Keratinocyte (primary cell): ENCODE data around the gene FOXI2. TPM values are rescaled to one million over a fixed set of nuclear protein-coding genes. Genes with fewer than 3 reads are reported as not detected.

Experiments
- DNase-seq: peaks from one replicate; pipeline ENCODE4 v3.0.0-alpha.2; 2011; ENCODE audit warnings: low read depth, missing footprints, low spot score
- FAIRE-seq: peaks from 2 replicates; lab custom pipeline; 2011; peaks lifted over from hg19 to GRCh38; lab: Jason Lieb, UNC
- H2AFZ ChIP-seq: 2 replicates; pipeline ENCODE4 v1.6.0; 2012; ENCODE audit warnings: low read length, control low read depth, inconsistent platforms; ENCODE audit not compliant: control insufficient read depth
- H3K27ac ChIP-seq: 2 replicates; pipeline ENCODE4 v1.5.1; 2011; ENCODE audit warnings: low read length; ENCODE audit not compliant: control insufficient read depth, insufficient read depth
- H3K27me3 ChIP-seq: 3 replicates; pipeline ENCODE4 v1.6.0; 2011; ENCODE audit warnings: low read length; ENCODE audit not compliant: control insufficient read depth, insufficient read depth; ENCODE audit errors: extremely low read depth
- H3K36me3 ChIP-seq, 2 experiments: 2 replicates in 1 of 2; 3 replicates in 1 of 2; pipeline ENCODE4 v1.5.1; 2011; ENCODE audit warnings: low read length in 2 of 2, mild to moderate bottlenecking in 1 of 2; ENCODE audit not compliant: control insufficient read depth in 2 of 2, insufficient read depth in 2 of 2; ENCODE audit errors: extremely low read depth in 1 of 2
- H3K4me1 ChIP-seq: 3 replicates; pipeline ENCODE4 v1.5.1; 2011; ENCODE audit warnings: low read length; ENCODE audit not compliant: control insufficient read depth, insufficient read depth; ENCODE audit errors: extremely low read depth
- H3K4me2 ChIP-seq: 3 replicates; pipeline ENCODE4 v1.6.0; 2011; ENCODE audit warnings: low read depth, low read length; ENCODE audit not compliant: control insufficient read depth, insufficient read depth; ENCODE audit errors: extremely low read depth
- H3K4me3 ChIP-seq, 3 experiments: fragments of 200-600 bp in 1 of 3; sonication (generic) in 1 of 3; 2 replicates in 2 of 3; 3 replicates in 1 of 3; pipeline ENCODE4 v1.5.1; 2011 to 2016; ENCODE audit warnings: low read length in 3 of 3, mild to moderate bottlenecking in 3 of 3, control low read depth in 2 of 3, inconsistent platforms in 1 of 3, low read depth in 1 of 3, mixed read lengths in 1 of 3, mixed run types in 1 of 3, moderate library complexity in 1 of 3; ENCODE audit not compliant: control insufficient read depth in 2 of 3, insufficient read depth in 2 of 3; ENCODE audit errors: extremely low read depth in 1 of 3
- H3K79me2 ChIP-seq: 2 replicates; pipeline ENCODE4 v1.6.0; 2012; ENCODE audit warnings: low read length; ENCODE audit not compliant: control insufficient read depth, insufficient read depth
- H3K9ac ChIP-seq: 3 replicates; pipeline ENCODE4 v1.6.0; 2011; ENCODE audit warnings: low read length; ENCODE audit not compliant: control insufficient read depth, insufficient read depth; ENCODE audit errors: extremely low read depth
- H3K9me1 ChIP-seq: 3 replicates; pipeline ENCODE4 v1.6.0; 2011; ENCODE audit warnings: low read length; ENCODE audit not compliant: control insufficient read depth, insufficient read depth; ENCODE audit errors: extremely low read depth
- H3K9me3 ChIP-seq: 2 replicates; pipeline ENCODE4 v1.5.1; 2012; ENCODE audit warnings: low read depth, low read length; ENCODE audit not compliant: control insufficient read depth
- H4K20me1 ChIP-seq: 3 replicates; pipeline ENCODE4 v1.6.0; 2011; ENCODE audit warnings: low read length; ENCODE audit not compliant: control insufficient read depth, insufficient read depth; ENCODE audit errors: extremely low read depth
- EZH2 ChIP-seq: IDR thresholded peaks from one replicate; pipeline ENCODE4 v1.6.1; 2012; ENCODE audit warnings: inconsistent platforms, mild to moderate bottlenecking, low read length, moderate library complexity
- dilution Hi-C: fragments of 300-500 bp; cut with MboI; formaldehyde crosslinking; loops from one replicate; pipeline ENCODE4 v1.7.0; 2020; ENCODE audit warnings: low sequenced_read_pairs; ENCODE audit not compliant: extremely low pct_ligation_motif_present
- polyA plus RNA-seq, 5 experiments: library from polyadenylated mRNA; depleted of rRNA in 3 of 5; stranded (reverse) in 3 of 5; stranded (forward) in 1 of 5; unstranded in 1 of 5; fragments of >200 nt; gene quantifications; 1 replicate in 1 of 5; 2 replicates in 3 of 5; 3 replicates in 1 of 5; pipeline versions ENCODE4 v1.2.1 to v1.2.3, GENCODE V29; 2011 to 2012; ENCODE audit warnings: missing spikeins in 2 of 5, low read depth in 1 of 5, low replicate concordance in 1 of 5
- TF ChIP-seq, protein P1 (sequence below), 3 experiments: IDR thresholded peaks in 1 of 3; conservative IDR thresholded peaks in 1 of 3; optimal IDR thresholded peaks in 1 of 3; 2 replicates in 2 of 3; 3 replicates in 1 of 3; pipeline versions ENCODE3 to v1.5.1; 2011; ENCODE audit warnings: low read length in 3 of 3, mild to moderate bottlenecking in 3 of 3, moderate library complexity in 2 of 3, control low read depth in 1 of 3, inconsistent platforms in 1 of 3; ENCODE audit not compliant: insufficient read depth in 2 of 3; ENCODE audit errors: extremely low read depth in 1 of 3

The FOXI2 gene
- polyA plus RNA-seq, 1 donor (not counting 4 experiments of a cell fraction or from before 2014, with no cell fraction given), result not detected

DNA sequence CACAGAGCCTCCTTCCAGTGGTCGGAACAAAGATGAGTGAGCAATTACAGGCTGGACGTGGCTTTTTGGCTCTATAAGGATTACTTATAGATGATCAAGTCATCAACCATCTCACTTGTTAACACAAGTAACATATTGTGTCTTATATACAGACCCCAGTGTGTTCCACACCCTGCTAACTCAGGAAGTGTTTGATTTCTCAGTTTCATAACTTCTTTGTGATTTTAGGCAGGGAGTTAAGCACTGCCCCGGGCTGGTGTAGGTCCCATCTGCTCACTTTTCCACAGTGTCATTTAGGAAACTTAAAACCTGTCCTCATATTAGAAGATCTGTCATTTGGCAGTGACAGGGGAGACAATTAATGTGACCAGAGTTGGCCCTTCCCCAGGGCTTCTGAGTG lies 6.2 kb downstream of the FOXI2 start:
- no peaks in the 10 kb centered on the region for H3K9me1 ChIP-seq
- dilution Hi-C loops, result no loop called here
- no peaks in the 10 kb centered on the region for H3K9me3 ChIP-seq
- no peak overlapping the region for H2AFZ ChIP-seq
- H3K4me3 ChIP-seq, result no peak overlapping the region
- FAIRE-seq (no peak), DNase-seq (no peak)
- H3K36me3 ChIP-seq, result no peaks in the 10 kb centered on the region
- H3K79me2 ChIP-seq, result no peaks in the 10 kb centered on the region
- H3K9ac ChIP-seq, result no peak overlapping the region
- no peak for TF ChIP-seq EZH2
- TF ChIP-seq, protein P1, sequence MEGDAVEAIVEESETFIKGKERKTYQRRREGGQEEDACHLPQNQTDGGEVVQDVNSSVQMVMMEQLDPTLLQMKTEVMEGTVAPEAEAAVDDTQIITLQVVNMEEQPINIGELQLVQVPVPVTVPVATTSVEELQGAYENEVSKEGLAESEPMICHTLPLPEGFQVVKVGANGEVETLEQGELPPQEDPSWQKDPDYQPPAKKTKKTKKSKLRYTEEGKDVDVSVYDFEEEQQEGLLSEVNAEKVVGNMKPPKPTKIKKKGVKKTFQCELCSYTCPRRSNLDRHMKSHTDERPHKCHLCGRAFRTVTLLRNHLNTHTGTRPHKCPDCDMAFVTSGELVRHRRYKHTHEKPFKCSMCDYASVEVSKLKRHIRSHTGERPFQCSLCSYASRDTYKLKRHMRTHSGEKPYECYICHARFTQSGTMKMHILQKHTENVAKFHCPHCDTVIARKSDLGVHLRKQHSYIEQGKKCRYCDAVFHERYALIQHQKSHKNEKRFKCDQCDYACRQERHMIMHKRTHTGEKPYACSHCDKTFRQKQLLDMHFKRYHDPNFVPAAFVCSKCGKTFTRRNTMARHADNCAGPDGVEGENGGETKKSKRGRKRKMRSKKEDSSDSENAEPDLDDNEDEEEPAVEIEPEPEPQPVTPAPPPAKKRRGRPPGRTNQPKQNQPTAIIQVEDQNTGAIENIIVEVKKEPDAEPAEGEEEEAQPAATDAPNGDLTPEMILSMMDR (optimal IDR thresholded peaks at IDR 0.05 in 1 of 3, IDR thresholded peaks at IDR 0.05 in 1 of 3, conservative IDR thresholded peaks at IDR 0.05 in 1 of 3; ENCODE audit: extremely low read depth in 1 of 3, insufficient read depth in 2 of 3, low read length in 3 of 3), result no peak
- H4K20me1 ChIP-seq, result no peaks in the 10 kb centered on the region
- no peak overlapping the region for H3K4me2 ChIP-seq
- peaks cover 2% of the 10 kb centered on the region for H3K4me1 ChIP-seq
- H3K27me3 ChIP-seq, result peaks cover 13% of the 10 kb centered on the region
- no peak overlapping the region for H3K27ac ChIP-seq

DNA sequence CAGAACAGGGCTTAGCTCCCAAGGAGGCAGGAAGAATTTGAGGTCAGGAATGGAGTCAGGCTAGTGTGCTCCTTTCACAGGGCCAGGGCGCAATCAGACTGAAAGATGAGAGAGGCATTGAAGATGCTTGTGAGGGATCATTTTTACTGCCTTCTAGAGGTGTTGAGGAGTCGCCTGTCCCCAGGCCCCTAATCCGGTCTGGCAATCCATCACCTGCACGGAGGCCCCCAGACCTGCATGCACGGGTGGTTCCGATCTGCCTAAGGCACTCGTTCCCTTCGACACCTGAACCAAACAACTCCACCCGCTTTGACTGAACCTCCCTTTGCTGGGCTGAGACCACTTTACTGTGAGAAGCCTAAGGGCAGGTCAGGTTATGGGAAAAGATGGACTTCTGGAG lies 8.0 kb downstream of the FOXI2 start:
- Histone ChIP-seq H4K20me1 (no peaks in the 10 kb centered on the region), H3K9ac (no peak overlapping the region), H3K79me2 (no peaks in the 10 kb centered on the region), H3K36me3 (no peaks in the 10 kb centered on the region), H3K9me3 (no peaks in the 10 kb centered on the region), H3K4me2 (no peak overlapping the region), H3K27ac (no peak overlapping the region), H2AFZ (no peak overlapping the region), H3K9me1 (no peaks in the 10 kb centered on the region), H3K4me1 (no peaks in the 10 kb centered on the region), H3K27me3 (no peaks in the 10 kb centered on the region), H3K4me3 (no peak overlapping the region)
- no peak for TF ChIP-seq EZH2
- FAIRE-seq, result no peak
- DNase-seq, result no peak
- dilution Hi-C loops, result no loop called here

DNA sequence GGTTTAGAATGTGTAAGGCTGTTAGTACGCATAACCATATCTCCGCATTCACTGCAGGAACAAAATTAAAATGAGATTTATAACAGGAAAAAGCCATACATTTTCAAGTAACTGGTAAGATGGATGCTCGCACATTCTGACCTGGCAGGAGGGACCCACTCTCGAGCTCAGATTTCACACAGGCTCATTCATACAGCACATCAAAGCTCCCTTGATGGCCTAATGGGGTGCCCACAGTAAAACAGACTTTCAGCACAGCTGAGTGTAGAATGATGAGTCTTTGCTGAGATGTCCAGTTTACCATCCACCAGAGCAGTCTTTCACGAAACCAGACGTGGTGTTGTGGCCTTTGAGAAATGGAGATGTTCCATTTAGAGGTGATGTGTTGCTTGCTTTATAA lies 8.9 kb downstream of the FOXI2 start:
- H3K9me3 ChIP-seq, result no peaks in the 10 kb centered on the region
- no peak overlapping the region for H3K9ac ChIP-seq
- dilution Hi-C loops, result no loop called here
- H2AFZ ChIP-seq, result no peak overlapping the region
- no peak overlapping the region for H3K4me3 ChIP-seq
- no peak for FAIRE-seq
- no peaks in the 10 kb centered on the region for H3K79me2 ChIP-seq
- H4K20me1 ChIP-seq, result no peaks in the 10 kb centered on the region
- TF ChIP-seq EZH2, result no peak
- TF ChIP-seq, protein P1 (optimal IDR thresholded peaks at IDR 0.05 in 1 of 3, IDR thresholded peaks at IDR 0.05 in 1 of 3, conservative IDR thresholded peaks at IDR 0.05 in 1 of 3; ENCODE audit: extremely low read depth in 1 of 3, insufficient read depth in 2 of 3, low read length in 3 of 3), result no peak
- H3K27ac ChIP-seq, result no peak overlapping the region
- no peak for DNase-seq
- no peak overlapping the region for H3K4me2 ChIP-seq
- no peaks in the 10 kb centered on the region for H3K4me1 ChIP-seq
- no peaks in the 10 kb centered on the region for H3K27me3 ChIP-seq
- H3K36me3 ChIP-seq, result no peaks in the 10 kb centered on the region
- no peaks in the 10 kb centered on the region for H3K9me1 ChIP-seq
